ENCODE results near the gene TP53INP2.

- TF ChIP-seq FOXM1 (IDR thresholded peaks at IDR 0.05; ENCODE audit: borderline replicate concordance, low read depth), result no peak
- TF ChIP-seq CEBPB (IDR thresholded peaks at IDR 0.05), result no peak
These were observed 32.1 kb downstream of the TP53INP2 start for GRCh38 chr20:34736106-34736735.

All from Ishikawa (cell line).